ENCODE results near the gene BCAS3.

DNA sequence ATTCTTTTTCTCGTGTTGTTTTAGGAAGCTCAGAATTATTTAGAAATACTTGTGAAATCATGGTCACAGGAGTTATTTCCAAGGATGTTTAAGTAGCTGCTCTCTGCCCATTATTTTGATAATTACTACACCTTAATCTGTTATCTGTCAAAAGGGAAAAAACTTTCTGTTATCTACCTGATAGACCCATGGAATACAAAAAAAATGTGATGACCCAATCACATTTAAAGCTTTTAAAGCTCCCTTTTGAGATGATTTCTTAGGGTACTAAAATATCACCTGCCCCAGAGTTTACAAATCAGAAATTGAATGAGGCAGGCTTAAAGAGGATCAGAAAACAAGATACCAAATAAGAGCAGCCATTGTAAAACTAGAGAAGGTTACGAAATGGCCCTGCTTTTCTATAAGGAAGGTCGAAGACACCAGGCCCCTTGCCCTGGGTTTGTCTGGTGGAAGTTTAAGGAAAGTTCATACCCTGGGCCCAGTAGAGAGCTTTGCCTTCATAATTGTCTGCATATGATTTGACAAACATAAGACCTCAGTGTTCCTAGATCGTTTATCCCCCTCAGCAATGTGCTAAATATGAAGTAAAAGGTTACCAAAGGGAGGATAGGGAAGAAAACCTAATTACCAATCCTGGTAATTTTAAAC is 572.1 kb downstream of the BCAS3 start:
- no peak for TF ChIP-seq TAF1 (IDR thresholded peaks at IDR 0.05; ENCODE audit: borderline replicate concordance, low read depth, low read length)
- no peak for TF ChIP-seq POLR2A (IDR thresholded peaks at IDR 0.05; ENCODE audit: low read depth, low read length)
- no peak for TF ChIP-seq POLR2AphosphoS5 (IDR thresholded peaks at IDR 0.05; ENCODE audit: low read depth, low read length)
